ENCODE data around the gene GPHN. TPM values are rescaled to one million over a fixed set of nuclear protein-coding genes. Genes with fewer than 3 reads are reported as not detected.
"Not testable (repeated sequence)": the region's sequence is repeated elsewhere in the genome, so short reads cannot be mapped to it uniquely, and the experiment has no call there.

The GPHN gene
- total and polyA plus RNA-seq, 5 experiments from 2014 or later: 2.9 to 12.1 (median 4.2) TPM

DNA sequence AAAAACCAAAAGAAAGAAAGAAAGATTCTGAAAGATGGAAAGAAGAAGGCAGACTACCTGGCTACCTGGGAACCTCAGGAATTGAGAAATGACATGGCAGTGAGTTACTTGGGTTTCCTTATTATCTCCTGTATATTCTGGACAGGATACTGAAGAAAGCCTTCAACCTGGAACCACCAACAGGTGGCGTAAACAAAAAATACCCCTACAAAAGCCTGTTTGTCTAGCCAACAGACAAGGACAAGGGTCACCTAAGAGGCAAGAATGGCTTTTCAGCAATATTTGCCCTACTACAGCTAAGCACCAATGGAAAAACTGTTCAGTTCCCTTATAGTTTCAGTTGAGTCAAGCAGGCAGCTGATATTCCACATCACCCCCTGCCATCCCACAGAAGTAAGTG lies 274.9 kb downstream of the GPHN start:
- DNase-seq: no peak
- peaks cover 4 to 12% (median 9%) of the 10 kb centered on the region in 3 donors for H3K36me3 Mint-ChIP-seq
- no peak overlapping the region for H3K27ac Mint-ChIP-seq
- peaks cover 0 to 5% (median 0%) of the 10 kb centered on the region in 9 donors for H3K9me3 Mint-ChIP-seq
- H3K4me3 Mint-ChIP-seq: no peak overlapping the region
- no peak for ATAC-seq
- POLR2A ChIA-PET: no interaction called here
- H3K4me1 Mint-ChIP-seq: no peaks in the 10 kb centered on the region
- H3K27me3 Mint-ChIP-seq: no peaks in the 10 kb centered on the region

DNA sequence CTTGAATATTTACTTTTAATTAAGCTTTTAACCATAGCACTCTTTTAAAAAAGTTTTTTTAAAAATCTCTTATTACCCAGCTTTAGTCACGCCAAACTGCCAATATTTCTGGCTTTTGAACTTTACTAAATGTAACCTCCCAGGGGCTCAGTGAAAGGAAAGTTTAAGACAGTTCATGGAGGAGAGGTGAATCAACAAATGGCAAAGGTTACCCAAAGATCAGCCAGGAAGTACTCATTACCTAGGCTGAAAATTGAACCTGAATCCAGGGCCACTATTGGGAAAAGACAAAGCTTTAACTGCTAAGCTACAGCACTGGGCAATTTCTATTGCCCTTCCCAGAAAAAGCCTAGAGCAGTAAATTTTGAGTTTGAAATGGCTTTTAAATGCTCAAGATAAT lies 282.2 kb downstream of the GPHN start:
- Mint-ChIP-seq H3K4me1 (no peaks in the 10 kb centered on the region), H3K27ac (no peak overlapping the region), H3K4me3 (no peak overlapping the region), H3K36me3 (peaks cover 0 to 25% (median 13%) of the 10 kb centered on the region in 3 donors), H3K9me3 (peaks cover 3 to 47% (median 25%) of the 10 kb centered on the region in 9 donors), H3K27me3 (no peaks in the 10 kb centered on the region)
- POLR2A ChIA-PET: no interaction called here
- ATAC-seq (no peak), DNase-seq (no peak)

DNA sequence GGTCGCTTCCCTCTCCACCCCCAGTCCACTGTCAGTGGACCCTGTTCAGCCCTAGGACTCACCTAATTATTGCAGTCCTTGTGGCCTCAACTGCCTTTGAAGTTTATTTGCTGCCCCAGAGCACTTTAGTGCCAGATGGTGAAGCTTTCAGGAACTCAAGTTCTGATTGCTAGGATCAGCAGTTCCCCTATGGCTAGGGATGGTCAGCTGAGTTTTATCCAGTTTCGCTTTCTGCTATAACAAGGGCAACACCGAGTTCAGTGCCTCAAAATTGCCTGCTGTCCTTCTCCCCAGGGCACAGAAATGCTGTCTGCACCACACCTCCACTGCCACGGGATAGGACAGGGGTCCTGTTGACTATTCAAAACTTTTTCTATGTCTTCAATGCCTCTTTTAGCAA lies 295.0 kb downstream of the GPHN start:
- no peak for ATAC-seq

DNA sequence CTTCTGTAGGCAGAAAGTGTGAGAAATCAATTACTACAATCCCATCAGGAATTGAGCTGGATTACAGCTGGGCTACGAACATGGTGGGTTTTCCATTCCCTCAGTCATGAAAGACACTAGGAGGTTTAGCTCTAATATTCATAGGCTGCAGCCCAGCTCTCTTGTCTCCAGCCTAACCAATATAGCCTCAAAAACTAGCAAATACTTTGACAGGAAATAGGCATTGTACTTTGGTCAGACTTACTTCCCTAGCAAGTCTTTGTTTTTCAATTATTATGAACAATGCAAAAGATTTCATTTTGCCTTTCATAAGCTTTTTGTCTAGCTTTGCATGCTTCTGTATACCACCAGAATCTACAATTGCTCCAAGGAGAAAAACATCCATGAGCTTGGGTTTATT lies 296.2 kb downstream of the GPHN start:
- DNase-seq: no peak
- POLR2A ChIA-PET: no interaction called here
- H3K36me3 Mint-ChIP-seq: peaks cover 14 to 60% (median 40%) of the 10 kb centered on the region in 3 donors

More for the DNA sequence above, 295.0 kb downstream of the GPHN start:
- no peak overlapping the region for H3K27ac Mint-ChIP-seq
- no peaks in the 10 kb centered on the region for H3K27me3 Mint-ChIP-seq
- H3K9me3 Mint-ChIP-seq: peaks cover 19 to 59% (median 40%) of the 10 kb centered on the region in 9 donors
- no peaks in the 10 kb centered on the region for H3K4me1 Mint-ChIP-seq
- H3K36me3 Mint-ChIP-seq: peaks cover 14 to 66% (median 47%) of the 10 kb centered on the region in 3 donors
- DNase-seq: no peak
- POLR2A ChIA-PET: no interaction called here
- no peak overlapping the region for H3K4me3 Mint-ChIP-seq

DNA sequence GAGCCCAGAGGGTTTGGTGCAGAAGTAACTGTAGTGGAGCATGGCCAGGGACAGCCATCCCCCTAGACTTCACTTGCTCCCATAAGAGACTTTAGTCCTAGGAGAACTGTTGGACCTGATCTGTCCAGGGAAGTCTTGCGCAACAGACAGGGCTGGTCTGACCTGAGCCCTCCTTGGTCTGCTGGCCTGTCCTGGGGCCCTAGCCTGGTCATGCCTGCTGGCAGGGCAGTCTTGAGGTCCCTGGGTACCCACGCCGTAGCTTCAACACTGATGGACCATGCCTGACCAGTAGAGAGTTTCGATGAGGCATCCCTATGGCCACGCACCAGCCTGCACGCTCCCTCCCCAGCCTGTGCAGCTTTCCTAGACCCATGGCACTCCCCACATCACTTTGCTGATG lies 305.7 kb downstream of the GPHN start:
- Mint-ChIP-seq H3K4me3 (no peak overlapping the region), H3K36me3 (peaks cover 22 to 42% (median 29%) of the 10 kb centered on the region in 3 donors), H3K27ac (no peak overlapping the region), H3K27me3 (no peaks in the 10 kb centered on the region), H3K4me1 (peaks cover 0 to 2% (median 0%) of the 10 kb centered on the region in 4 donors), H3K9me3 (peaks cover 0 to 41% (median 35%) of the 10 kb centered on the region in 9 donors)
- POLR2A ChIA-PET: no interaction called here
- ATAC-seq: no peak
- no peak for DNase-seq

More for the DNA sequence above, 296.2 kb downstream of the GPHN start:
- Mint-ChIP-seq H3K27ac (no peak overlapping the region), H3K4me1 (no peaks in the 10 kb centered on the region), H3K4me3 (no peak overlapping the region), H3K27me3 (no peaks in the 10 kb centered on the region), H3K9me3 (peaks cover 16 to 56% (median 36%) of the 10 kb centered on the region in 9 donors)
- ATAC-seq: no peak

DNA sequence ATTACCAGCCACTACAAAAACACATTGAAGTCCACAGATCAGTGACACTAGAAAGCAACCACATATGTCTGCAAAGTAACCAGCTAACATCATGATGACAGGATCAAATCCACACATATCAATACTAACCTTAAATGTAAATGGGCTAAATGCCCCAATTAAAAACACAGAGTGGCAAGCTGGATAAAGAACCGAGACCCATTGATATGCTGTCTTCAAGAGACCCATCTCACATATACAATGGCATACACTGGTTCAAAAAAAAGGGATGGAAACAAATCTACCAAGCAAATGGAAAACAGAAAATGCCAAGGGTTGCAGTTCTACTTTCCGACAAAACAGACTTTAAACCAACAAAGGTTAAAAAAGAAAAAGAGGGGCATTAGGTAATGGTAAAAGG lies 307.7 kb downstream of the GPHN start:
- H3K27ac Mint-ChIP-seq: no peak overlapping the region
- peaks cover 22 to 42% (median 27%) of the 10 kb centered on the region in 3 donors for H3K36me3 Mint-ChIP-seq
- no peaks in the 10 kb centered on the region for H3K27me3 Mint-ChIP-seq
- peaks cover 0 to 2% (median 0%) of the 10 kb centered on the region in 4 donors for H3K4me1 Mint-ChIP-seq
- DNase-seq (no peak), ATAC-seq (no peak)
- no peak overlapping the region for H3K4me3 Mint-ChIP-seq
- H3K9me3 Mint-ChIP-seq: peaks cover 0 to 41% (median 35%) of the 10 kb centered on the region in 9 donors
- POLR2A ChIA-PET: no interaction called here

DNA sequence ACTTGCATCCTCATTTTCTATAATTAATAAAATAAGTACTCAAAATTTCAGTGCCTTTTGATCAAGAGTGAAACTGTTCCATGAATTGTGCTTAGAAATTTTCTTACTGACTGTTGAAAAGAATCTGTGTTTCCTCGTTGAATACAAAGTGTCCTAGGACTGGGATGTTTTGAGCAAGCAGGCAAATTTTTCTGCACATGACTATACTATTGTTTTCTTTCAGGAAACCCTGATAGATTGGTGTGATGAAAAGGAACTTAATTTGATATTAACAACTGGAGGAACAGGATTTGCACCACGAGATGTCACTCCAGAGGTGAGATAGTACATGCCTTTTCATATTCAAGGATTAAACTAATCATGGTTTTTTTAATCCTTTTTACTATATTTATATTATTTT lies 316.3 kb downstream of the GPHN start:
- Mint-ChIP-seq H3K9me3 (no peaks in the 10 kb centered on the region), H3K27me3 (no peaks in the 10 kb centered on the region), H3K27ac (no peak overlapping the region)

DNA sequence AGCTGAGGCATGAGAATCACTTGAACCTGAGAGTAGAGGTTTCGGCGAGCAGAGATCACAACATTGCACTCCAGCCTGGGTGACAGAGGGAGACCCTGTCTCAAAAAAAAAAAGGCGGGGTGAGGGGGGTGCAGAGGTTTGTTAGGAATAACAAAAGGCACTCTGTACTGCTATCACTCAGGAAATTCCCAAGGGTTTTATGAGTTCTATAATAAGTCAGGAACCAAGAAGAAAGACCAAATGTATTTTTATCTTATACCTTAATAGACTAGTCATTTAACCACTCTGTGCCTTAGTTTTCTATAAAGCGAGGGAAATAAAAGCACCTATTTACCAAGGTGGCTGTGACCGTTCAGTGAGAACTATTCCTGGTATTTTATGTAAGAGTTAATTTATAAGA lies 319.2 kb downstream of the GPHN start:
- no peak for DNase-seq
- POLR2A ChIA-PET: no interaction called here
- ATAC-seq: no peak
- no peaks in the 10 kb centered on the region for H3K27me3 Mint-ChIP-seq
- no peak overlapping the region for H3K4me3 Mint-ChIP-seq
- no peaks in the 10 kb centered on the region for H3K4me1 Mint-ChIP-seq
- peaks cover 0 to 1% (median 0%) of the 10 kb centered on the region in 9 donors for H3K9me3 Mint-ChIP-seq
- peaks cover 0 to 5% (median 2%) of the 10 kb centered on the region in 3 donors for H3K36me3 Mint-ChIP-seq
- H3K27ac Mint-ChIP-seq: no peak overlapping the region

More for the DNA sequence above, 316.3 kb downstream of the GPHN start:
- POLR2A ChIA-PET: no interaction called here
- peaks cover 0 to 5% (median 0%) of the 10 kb centered on the region in 3 donors for H3K36me3 Mint-ChIP-seq
- DNase-seq (no peak), ATAC-seq (no peak)
- H3K4me3 Mint-ChIP-seq: no peak overlapping the region
- no peaks in the 10 kb centered on the region for H3K4me1 Mint-ChIP-seq

DNA sequence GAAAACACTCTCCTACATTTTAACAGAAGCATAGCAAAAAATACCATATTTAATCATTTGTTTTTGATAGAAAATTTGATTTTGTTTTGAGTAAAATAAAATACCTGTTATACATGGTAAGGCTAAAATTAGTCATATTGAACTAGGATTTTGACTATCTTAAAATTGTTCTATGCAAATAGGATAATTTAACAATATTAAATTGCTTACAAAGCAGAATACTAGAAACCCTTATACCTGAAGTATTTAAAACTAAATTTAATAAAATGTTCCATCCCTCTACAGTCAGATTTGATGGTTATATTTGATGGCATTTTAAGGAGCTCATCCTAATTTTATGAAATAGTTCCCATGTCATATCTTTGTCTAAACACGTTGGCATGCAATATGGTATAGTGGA lies 323.2 kb downstream of the GPHN start:
- no peak overlapping the region for H3K4me3 Mint-ChIP-seq
- H3K4me1 Mint-ChIP-seq: no peaks in the 10 kb centered on the region
- ATAC-seq (no peak), DNase-seq (no peak)
- H3K27ac Mint-ChIP-seq: no peak overlapping the region
- H3K36me3 Mint-ChIP-seq: peaks cover 5 to 20% (median 6%) of the 10 kb centered on the region in 3 donors
- no peaks in the 10 kb centered on the region for H3K27me3 Mint-ChIP-seq
- H3K9me3 Mint-ChIP-seq: peaks cover 0 to 15% (median 6%) of the 10 kb centered on the region in 9 donors
- POLR2A ChIA-PET: no interaction called here

DNA sequence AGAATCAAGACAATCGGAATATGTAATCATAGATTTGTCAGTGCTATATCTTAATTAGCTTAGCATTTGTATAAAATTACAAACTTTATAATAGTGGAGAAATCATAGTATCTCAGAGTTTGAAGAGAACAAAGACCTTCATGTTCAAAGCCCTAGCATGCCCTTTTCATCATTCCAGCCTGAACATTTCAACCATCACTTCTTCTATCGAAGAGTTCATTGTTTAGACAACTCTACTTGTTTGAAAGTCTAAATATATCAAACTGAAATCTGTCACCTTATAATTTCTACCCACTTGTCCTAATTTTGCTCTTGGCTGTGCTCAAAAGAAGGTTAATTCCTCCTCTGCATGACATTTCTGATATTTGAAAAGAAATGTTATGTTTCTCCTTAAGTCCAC lies 325.9 kb downstream of the GPHN start:
- Mint-ChIP-seq H3K27ac (no peak overlapping the region), H3K4me3 (no peak overlapping the region), H3K9me3 (peaks cover 0 to 15% (median 6%) of the 10 kb centered on the region in 9 donors), H3K4me1 (no peaks in the 10 kb centered on the region), H3K27me3 (no peaks in the 10 kb centered on the region), H3K36me3 (peaks cover 5 to 17% (median 6%) of the 10 kb centered on the region in 3 donors)
- DNase-seq (no peak), ATAC-seq (no peak)
- POLR2A ChIA-PET: no interaction called here

DNA sequence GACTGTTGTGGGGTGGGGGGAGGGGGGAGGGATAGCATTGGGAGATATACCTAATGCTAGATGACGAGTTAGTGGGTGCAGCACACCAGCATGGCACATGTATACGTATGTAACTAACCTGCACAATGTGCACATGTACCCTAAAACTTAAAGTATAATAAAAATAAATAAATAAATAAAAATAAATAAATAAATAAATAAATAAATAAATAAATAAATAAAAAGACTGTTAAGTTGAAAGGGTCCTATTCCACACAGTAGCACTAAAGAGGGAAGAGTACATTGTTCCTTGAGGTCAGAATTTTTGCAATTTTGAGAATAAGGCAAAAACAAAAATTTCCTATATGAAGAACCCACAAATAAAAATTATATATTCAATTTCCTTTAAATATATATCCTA lies 329.5 kb downstream of the GPHN start:
- H3K4me3 Mint-ChIP-seq, ATAC-seq, H3K4me1 Mint-ChIP-seq, POLR2A ChIA-PET, DNase-seq, H3K27ac Mint-ChIP-seq, H3K27me3 Mint-ChIP-seq: not testable (repeated sequence)
- Mint-ChIP-seq H3K9me3 (peaks cover 0 to 15% (median 5%) of the 10 kb centered on the region in 9 donors), H3K36me3 (peaks cover 1 to 19% (median 4%) of the 10 kb centered on the region in 3 donors)

DNA sequence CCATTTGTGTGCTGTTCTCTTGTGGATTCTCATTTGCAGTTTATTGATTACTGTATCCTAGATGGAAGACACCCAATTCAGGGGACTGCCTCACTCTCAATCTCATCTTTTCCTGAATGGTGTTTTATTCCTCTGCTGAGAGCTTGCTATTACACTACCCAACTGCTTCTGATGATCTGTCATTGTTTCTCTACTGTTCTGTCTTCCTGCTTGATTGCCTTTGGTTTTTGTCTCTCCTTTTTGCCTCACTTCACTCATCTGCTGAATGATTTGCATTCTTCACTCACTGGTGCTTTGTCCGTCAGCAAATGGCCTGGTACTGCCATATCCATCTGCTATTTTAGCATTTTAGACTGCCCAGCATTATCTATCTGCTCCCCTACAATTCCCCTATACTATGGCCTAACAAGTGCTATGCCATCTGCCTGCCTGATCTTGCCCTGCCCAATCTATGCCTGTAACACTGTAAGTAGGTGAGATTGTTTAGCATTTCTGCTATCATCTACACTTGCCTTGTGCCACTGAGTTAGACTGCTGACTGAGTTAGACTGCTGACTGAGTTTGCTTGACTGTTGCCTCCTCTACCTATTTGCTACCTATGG lies 335.1 kb downstream of the GPHN start:
- Mint-ChIP-seq H3K4me1 (peaks cover 0 to 4% (median 1%) of the 10 kb centered on the region in 4 donors), H3K4me3 (no peak overlapping the region), H3K9me3 (no peaks in the 10 kb centered on the region), H3K27ac (no peak overlapping the region), H3K27me3 (no peaks in the 10 kb centered on the region), H3K36me3 (peaks cover 0 to 2% (median 0%) of the 10 kb centered on the region in 3 donors)
- no peak for DNase-seq
- ATAC-seq: no peak
- POLR2A ChIA-PET: no interaction called here

DNA sequence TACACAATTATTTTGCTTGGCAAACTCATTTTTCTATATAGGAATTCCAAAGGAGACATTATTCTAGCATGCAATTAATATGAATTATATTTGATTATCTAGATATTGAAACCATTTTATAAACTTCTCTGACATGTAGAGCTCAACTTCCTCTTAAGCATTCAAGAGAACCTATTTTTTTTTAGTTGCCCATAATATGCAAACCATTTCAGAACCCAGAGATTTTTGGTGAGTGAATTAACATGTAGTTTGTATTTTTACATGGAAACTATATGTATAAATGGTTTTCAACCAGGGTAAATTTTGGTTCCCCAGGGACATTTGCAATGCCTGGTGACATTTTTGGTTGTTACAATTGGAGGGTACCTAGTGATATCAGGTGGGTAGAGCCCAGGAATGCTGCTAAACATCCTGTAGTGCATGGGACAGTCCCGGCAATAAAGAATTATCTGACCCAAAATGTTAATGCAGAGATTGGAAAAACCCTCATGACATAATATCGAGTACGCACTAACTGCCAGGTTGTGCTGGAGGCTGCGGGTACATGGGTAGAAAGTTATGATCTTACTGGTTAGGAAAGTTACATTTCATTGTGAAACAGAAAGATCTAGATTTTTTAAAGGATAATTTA lies 342.4 kb downstream of the GPHN start:
- H3K27ac Mint-ChIP-seq: no peak overlapping the region
- peaks cover 0 to 7% (median 0%) of the 10 kb centered on the region in 4 donors for H3K4me1 Mint-ChIP-seq
- H3K4me3 Mint-ChIP-seq: no peak overlapping the region
- POLR2A ChIA-PET: interaction anchor here (0.6 kb wide), 1 partner anchor 38 kb away, joined by 3 read pairs; no protein-coding TSS in a partner anchor
- no peak for ATAC-seq
- H3K27me3 Mint-ChIP-seq: no peaks in the 10 kb centered on the region
- peaks cover 0 to 14% (median 6%) of the 10 kb centered on the region in 9 donors for H3K9me3 Mint-ChIP-seq
- no peak for DNase-seq
- peaks cover 5 to 25% (median 7%) of the 10 kb centered on the region in 3 donors for H3K36me3 Mint-ChIP-seq

Measured in naive thymus-derived CD8-positive, alpha-beta T cell (primary cell).